HG03469 (cell line): ENCODE results near the gene MTOR.
"Not testable (repeated sequence)": the region's sequence is repeated elsewhere in the genome, so short reads cannot be mapped to it uniquely, and the experiment has no call there.

Experiments used
- ATAC-seq: cut with Tn5 transposase; IDR thresholded peaks from one replicate; pipeline ENCODE4 v1.9.1; 2021; ENCODE audit warnings: mild to moderate bottlenecking, moderate library complexity, moderate number of reproducible peaks; ENCODE audit not compliant: unreplicated experiment

The MTOR gene

DNA sequence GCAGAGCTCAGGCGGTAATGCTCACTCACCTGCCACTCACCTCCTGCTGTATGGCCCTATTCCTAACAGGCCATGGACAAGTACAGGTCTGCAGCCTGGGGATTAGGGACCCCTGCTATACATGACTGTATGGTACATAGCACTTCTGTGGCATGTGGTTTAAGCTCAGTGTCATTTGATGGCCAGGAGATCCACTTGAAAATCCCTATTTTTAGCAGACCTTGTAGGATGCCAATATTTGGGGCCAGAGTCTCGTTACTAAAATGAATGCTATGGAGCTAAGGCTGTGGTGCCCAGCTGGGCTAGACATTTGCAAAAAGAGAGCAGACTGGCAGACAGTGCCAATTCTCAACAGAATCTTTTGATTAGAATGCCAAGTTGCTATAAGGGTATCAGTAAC, 74.9 kb downstream of the MTOR start:
- no peak for ATAC-seq

GRCh38 chr1:11187000-11187399, 75.4 kb downstream of the MTOR start:
- ATAC-seq = no peak

DNA sequence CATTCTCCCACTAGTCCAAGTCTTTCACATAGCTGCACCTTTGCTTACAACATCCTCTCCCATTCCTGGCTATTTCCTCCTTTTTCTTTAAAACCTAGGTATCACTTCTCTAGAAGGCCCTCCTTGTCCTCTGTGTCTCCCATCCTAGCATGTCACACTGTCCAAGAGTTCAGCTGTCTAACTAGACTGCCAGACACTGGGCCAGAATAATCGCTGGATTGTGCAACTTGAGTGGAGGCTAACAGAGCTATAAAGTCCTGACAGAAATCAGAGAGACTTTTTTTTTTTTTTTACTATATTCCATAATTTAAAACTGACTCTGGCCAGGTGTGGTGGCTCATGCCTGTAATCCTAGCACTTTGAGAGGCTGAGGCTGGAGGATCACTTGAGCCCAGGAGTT, 77.4 kb downstream of the MTOR start:
- ATAC-seq = no peak

DNA sequence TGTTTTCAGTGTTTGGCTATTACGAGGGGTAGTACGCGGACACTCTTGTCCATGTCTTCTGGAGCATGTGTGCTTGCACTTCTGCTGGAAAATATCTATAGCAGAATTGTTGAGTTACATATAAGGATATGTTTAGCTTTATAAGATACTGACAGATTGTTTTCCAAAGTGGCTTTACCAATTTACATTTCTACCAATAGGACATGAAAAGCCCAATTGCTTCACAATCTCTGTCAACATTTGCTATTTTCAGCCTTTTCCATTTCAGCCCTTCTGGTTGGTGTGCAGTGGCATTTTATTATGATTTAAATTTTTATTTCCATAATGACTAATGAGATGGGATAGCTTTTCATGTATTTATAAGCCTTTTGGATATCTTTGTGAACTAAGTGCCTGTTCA, 79.5 kb downstream of the MTOR start:
- no peak for ATAC-seq

DNA sequence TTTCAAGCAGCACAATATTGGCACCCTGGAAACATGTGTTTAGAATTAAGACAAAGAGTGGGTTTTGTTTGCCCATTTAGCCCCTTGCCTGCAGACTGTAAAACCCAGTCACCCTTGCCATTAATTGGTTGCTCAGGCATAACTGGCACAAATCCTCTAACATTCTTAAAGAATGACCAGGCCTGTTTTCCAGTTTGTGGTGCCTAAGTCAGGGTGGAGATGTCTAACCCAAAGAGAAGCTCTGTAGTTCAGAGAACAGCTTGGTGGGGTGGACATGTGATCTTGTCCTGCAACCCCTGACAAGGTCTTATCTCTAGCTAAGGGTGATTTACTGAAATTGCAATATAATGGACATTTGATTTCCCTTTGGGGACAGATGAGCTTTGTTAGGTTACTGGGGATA, 82.0 kb downstream of the MTOR start:
- ATAC-seq = no peak

DNA sequence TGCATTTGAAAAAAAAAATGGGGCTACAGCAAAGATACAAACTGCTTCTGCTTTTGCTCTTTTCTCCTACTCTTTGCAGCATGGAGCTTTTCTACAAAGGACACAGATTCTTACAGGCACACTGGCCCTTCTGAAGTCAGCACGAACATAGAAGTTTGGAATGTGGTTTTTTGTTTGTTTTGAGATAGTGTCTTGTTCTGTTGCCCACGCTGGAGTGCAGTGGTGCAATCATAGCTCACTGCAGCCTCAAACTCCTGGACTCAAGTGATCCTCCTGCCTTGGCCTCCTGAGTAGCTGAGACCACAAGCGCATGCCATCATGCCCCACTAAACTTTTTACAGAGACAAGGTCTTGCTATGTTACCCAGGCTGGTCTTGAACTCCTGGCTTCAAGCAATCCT, 82.6 kb downstream of the MTOR start:
- ATAC-seq = not testable (repeated sequence)

DNA sequence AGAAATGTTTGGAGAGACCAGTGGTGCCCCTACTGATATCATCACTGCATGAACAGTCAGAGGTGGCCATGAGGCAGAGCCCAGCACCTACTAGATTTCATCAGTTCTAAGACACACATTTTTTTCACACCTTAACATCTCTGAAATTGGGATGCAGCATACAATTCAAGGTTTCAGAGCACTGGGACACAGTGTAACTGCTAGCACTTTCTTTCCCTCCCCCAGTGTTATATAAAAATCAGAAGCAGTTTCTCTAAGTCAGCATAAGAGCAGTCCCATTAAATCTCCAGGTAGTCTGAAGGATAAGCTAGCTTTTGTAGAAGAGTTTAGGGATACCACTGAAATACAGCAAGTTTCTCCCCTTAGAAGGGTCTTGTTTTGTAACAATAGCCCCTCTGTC, 83.2 kb downstream of the MTOR start:
- ATAC-seq = no peak

- no peak for ATAC-seq
Observed at GRCh38 chr1:11178021-11179015, 84.0 kb downstream of the MTOR start.

DNA sequence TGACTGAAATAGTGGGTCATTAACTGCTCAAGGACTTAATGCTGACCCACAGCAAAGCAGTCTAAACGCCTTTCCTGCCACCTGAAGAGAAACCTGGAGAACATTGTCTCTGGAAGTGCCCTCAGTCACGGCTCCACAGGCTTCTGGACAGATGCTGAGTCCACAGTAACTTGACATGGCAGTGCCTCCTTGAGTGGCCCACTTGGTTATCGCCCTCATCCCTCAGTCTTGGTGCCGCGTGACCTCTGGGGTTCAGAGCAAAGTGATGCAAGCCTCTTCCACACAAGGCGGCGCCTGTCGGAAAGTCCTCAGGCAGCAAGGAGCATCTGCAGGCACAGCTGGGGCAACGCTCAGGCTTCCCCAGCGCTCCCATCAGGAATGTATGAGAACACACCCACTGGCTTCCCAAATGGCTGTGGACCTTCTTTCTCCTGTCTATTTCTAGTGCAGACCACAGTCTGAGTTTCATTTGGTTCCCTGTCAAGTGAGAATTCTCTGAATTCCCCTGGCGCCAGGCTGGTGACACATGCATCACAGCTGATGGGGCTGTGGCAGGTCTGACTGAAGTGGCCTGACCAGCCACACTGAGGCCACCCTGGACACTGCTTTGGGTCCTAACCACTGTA, 86.2 kb downstream of the MTOR start:
- ATAC-seq = no peak

- ATAC-seq = no peak
Observed at GRCh38 chr1:11175461-11175860, 86.9 kb downstream of the MTOR start.

DNA sequence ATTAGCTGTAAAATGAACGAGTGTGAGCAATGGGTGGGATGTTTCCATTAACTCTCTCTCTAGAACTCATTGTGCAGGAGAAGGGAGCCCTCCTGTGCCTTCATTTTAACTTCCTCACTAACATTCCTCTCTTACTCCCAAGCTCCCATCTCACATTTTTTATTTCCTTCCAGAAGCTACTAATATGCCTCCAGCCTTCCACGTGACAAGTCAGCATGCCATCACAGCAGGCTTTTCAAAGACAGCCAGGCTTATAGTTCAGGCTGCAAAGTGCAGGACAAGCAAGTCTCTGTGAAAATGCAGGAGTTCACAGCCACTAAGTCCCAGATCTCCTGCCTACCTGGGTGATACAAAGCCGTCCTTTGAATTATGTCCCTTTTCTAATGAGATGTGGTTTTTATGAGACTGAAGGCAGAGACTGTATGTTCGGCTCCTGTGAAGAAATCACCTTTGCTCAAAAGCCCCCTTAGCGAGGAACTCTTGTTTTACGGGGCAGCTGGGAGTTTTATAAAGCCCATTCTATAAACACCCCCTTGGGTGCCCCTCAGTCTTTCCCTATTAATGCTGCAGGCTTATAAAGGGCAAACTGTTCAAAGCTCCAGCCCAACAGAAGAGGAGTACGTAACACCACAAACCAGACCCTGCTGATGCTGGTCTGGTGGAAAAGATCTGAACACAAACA, 87.9 kb downstream of the MTOR start:
- no peak for ATAC-seq

DNA sequence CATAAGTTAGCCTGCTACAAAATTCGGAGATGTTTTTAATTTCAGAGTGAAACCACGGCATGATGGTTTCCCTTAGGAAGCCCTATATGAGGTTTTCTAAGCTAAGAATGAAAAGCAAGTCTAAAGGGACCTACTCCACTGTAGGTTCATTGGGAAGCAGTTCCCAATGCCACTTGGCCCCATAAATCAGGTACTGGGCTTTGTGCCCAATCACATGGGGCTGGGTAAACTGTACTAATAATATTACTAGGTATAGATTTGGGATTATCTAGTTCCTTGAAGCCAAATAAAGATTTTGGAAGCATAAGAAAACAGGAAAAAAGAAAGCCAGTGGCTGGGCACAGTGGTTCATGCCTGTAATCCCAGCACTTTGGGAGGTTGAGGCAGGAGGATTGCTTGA, 92.2 kb downstream of the MTOR start:
- ATAC-seq = no peak

DNA sequence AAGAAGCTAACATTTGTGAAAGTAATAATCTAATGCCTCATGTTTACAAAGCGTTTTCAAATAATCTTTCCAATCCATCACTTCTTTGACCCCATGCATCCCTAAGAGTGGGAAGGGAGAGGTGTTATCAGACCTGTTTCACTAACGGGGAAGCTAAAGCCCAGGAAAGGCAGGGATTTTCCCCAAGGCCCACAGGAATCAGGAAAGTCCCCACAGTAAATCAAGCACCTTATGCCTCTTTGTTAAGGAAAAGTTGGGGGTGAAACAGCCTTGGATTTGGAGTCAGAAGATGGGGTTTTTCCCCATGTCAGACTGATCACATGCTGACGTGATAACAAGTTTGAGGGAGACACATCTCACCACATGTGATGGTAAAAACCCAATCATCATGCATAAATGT, 93.1 kb downstream of the MTOR start:
- no peak for ATAC-seq

DNA sequence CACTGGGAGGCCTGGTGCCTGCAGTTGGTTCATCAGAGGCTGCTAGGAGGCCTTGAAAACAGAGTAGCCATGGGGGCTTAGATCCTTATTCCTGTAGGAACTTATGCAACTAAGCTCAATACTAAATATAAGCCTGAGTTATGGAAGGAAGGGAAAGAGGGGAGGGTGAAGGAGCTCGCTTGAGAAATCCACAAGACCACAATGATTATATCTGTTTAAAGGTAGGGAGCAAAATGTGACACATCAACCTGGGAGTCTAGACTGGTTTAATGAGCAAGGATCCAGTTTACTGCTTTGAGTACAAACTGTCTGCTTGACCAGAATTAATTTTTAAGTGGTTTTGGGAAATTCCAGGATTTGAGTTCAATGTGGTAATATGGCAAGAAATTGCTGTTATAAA, 93.6 kb downstream of the MTOR start:
- no peak for ATAC-seq

- not testable (repeated sequence) for ATAC-seq
Observed at GRCh38 chr1:11166744-11167143, 95.6 kb downstream of the MTOR start.

DNA sequence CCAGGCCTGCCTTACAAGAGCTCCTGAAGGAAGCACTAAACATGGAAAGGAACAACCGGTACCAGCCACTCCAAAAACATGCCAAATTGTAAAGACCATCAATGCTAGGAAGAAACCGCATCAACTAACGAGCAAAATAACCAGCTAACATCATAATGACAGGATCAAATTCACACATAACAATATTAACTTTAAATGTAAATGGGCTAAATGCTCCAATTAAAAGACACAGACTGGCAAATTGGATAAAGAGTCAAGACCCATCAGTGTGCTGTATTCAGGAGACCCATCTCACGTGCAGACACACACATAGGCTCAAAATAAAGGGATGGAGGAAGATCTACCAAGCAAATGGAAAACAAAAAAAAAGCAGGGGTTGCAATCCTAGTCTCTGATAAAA, 99.6 kb downstream of the MTOR start:
- not testable (repeated sequence) for ATAC-seq

DNA sequence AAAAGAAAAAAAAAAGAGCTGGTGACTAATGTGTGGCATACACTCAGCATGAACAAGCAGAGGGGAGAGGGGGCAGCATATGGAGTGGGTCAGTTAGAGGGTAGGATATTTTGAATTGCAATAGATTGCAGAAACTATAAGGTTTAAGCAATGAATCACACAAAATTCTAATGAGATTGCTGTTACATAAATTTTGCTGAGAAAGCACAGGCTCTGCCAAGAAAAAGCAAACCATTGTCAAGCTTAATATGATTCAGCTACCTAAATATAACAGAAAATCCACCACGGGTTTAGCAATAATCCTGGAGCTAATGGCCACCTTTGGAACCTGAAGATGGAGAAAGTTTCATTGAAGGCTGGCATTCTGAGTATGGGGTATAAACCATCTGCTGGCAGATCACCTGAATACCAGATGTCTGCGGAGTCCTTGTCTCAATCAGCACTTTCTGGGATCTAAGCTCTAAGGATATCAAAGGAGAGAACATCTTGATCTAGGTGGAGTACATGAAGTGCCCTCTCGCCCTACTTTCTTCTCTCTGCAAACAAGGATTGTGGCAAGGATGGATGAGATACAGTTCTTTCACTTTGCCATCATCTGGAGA, 103.5 kb downstream of the MTOR start:
- no peak for ATAC-seq

DNA sequence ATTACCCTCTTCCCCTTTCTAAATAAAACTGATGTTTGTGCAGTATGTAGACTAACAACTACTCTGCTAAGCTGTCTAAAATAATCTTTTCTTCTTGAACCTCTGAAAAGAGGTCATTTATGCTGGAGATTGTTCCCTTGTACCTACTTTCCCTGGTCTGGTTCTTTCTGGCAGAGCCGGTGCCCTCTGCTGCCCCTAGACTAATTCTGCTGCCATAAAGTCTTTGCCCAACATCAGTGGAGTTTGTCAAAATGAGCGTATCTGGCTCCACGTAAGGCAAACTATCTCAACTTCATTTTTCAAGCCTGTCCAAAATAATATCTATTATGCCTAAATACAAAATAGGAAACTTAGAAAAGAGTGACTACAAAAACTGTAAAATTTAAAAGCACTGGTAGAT, 104.1 kb downstream of the MTOR start:
- no peak for ATAC-seq

DNA sequence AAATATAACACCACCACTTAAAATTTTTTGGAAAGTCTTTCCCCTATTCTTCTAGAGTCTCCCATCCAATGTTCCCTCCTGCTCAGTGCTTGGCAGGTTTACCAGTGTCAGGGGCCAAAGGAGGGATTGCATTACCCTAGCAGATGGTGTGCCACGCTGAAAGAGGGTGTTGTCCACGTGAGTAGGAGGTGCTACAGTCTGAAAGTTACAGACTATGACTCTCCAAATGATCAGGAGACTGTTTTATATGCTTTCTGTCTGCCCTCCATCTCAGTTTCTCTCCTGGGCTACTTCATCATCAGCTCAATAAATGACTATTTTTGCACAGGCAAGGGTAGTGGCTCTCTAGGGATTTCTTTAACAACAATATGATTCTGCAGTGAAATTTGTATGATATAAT, 104.5 kb downstream of the MTOR start:
- no peak for ATAC-seq

DNA sequence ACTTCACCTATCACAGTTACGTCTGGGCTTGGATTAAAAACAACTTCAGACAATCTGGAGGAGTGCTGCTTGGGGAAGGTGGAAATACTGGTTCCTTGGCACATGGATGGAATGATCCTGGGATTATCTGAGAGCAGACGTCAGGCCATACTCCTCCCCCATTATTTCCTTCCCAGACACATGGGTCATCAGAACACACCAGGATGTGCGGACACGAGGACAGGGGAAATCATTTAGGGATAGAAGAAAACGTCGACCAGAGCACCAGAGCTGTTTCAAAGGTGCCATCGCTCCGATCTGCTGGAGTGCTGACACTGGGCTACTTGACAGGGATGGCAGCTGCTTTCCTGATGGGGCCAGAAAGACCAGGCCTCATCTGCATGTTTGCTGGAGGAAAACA, 105.0 kb downstream of the MTOR start:
- ATAC-seq = no peak

GRCh38 chr1:11156963-11157362, 105.4 kb downstream of the MTOR start:
- no peak for ATAC-seq
